GM18526 (cell line): ENCODE results near the gene LTBP1.

Experiments
- POLR2A ChIP-seq: IDR thresholded peaks from 3 replicates; pipeline ENCODE4 v1.6.1; 2011; ENCODE audit not compliant: insufficient read length; ENCODE audit errors: extremely low read depth

LTBP1 gene

DNA sequence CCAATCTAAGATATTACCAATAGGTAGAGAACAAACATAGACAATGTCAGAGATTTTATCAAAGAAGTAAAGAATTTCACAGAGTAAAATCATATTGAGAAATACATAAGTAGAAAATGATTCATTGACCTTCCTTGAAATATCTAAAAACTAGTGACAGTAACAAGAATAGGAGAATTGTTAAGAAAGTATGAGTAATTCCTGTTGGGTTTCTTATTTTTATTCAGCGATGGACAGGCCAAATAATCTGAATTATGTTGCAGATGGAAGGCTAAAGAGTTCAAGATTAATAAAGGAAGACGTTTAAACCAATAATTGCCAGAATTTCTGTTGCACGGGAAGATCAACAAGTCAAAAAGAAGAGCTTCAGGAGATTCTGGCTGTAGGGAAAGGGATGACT lies 366.3 kb downstream of the LTBP1 start:
- no peak for TF ChIP-seq POLR2A

DNA sequence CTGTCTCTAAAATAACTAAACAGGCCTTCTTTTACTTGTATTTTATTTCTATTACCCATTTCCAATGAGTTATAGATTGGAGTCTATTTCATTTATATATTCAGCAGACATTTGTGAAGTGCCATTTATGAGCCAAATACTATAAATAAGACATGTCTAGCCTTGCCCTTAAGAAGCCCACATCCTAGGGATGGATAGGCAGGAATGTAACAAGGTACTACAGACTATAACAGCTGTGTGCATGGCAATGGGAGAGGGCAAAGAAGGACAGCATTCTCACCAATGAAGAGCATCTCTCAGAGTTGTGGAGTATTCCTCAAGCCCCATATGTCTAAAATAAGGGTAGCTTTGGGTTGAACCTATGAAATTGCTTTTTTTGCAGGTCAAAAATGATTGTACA lies 367.8 kb downstream of the LTBP1 start:
- no peak for TF ChIP-seq POLR2A

DNA sequence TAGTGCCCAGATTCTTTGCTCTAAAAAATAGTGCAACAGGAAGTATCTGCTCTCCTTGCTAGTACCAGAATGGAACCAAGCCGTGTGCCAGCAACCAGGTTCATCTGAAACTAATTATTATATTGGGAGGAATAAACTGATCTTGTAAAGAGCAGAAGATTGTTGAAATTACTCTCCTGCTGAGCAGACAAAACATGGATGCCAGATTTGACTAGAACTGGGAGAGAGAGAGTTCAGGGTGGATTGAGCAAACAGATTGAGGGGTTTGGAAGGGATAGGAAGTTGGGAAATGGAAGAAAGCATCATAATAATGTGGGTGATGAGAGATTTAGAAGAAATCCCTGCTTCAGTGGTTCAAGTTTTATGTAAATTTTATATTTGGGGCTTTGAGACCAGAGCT lies 369.6 kb downstream of the LTBP1 start:
- no peak for TF ChIP-seq POLR2A

DNA sequence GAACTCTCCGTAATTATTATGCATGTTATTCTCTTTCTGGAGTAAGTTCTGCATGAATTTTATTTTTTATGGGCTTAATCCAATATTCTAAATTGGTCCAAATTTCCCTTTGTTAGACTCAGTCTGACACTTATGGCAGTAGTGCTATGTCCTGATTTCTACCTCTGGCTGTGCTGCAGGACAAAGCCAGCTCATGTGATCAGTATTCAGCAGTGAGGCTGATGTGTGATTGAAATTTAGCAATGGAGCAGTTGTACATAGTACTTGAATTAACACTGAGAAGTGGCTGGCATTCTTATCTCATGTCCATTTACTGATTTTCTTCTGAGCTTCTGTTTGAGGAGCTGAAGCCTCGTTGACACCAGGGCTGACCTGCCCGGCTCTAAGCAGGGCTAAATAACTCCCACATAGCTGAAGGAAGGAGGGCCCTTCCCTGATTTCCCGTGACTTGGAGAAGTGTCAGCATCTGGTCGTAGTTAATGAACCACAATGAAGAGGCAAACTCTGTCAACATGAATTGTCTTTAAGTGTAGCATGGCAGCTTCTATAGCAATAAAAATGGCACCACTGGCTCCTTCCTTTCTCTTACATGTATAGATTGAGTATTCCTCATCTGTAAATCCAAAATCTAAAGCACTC lies 370.7 kb downstream of the LTBP1 start:
- TF ChIP-seq POLR2A: no peak

DNA sequence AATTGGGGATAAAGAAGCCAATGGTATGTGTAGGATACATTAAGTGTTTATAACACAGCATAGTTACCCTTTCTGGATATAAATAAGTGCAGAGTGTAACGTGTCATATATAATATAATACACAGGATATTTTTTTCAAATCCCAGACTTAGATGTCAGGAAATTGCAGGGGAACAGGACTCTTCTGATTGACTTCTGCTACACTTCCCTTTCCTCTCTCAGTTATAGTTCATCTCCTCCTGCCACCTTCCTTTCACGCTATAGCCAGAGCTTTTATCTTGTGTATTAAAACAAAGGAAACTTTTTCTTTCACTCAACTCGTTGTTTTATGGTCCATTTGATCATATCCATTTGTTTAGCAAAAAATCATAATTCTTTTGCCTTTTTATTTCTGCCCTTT lies 371.7 kb downstream of the LTBP1 start:
- TF ChIP-seq POLR2A: no peak

DNA sequence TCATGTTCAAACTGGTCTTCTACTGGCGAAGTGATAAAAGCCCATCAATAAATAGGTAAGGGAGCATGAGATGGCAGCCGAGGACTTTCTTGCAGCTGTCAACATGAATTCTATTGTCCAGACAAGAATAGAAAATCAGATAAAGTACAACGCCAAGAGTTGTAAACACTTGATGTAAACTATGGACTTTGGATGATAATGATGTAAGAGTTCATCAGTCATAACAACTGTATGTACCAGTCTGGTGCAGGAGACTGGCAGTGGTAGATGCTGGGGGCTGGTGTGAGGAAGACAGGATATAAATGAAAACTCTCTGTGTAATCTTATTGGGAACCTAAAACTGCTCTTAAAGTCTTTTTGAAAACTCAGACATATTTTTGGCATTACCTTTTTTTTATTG lies 373.8 kb downstream of the LTBP1 start:
- no peak for TF ChIP-seq POLR2A

DNA sequence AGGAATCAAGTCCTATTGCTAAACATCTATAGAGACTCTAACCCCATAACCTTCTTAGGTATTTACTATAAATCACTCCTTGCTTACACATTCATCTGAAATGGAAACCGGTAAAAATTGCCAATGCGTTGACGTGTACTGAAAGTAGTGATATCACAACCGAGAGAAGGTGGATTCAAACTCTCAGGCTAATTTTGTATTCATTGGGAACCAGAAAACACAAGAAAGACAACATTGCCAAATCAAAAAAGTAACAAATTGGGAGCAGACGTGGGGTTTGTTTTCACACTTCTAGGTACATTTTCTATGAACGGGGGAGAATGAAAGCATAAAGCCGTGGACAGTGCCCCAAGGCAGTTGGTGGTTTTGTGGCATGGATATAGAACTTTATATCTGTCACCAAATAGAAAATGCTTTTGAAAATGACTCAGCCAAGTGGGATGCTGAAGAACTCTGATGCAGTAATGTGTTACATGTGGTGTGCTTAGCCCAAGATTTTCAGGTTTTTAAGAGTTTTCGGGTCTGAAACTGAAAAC lies 374.6 kb downstream of the LTBP1 start:
- no peak for TF ChIP-seq POLR2A

DNA sequence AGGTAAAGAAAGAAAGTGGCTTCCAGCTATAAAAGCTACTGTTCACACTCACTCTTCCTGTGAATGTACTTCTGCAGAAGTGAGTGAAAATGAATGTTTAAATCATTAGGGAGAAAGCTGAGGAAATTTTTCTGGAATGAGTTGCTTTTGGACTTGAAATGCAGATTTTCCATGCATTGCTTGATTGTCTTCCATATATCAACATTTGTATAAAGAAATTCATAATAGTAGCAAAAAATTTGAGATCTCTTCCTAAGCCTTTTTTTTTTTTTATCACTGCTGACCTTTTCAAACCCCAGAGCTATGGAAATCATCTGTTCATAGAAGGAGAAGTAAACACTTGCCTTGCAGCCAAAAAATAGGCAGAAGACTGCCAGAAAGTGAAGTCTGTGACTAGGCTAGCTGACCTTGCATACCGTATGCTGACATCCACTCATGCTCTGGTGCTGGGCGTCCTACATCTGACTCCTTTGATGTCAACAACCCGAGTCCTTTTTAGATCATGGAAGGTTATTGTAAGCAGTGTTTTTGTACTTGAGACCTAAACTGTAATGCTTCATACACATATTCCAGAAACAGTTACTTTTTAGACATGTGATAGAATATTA lies 375.2 kb downstream of the LTBP1 start:
- TF ChIP-seq POLR2A: no peak

DNA sequence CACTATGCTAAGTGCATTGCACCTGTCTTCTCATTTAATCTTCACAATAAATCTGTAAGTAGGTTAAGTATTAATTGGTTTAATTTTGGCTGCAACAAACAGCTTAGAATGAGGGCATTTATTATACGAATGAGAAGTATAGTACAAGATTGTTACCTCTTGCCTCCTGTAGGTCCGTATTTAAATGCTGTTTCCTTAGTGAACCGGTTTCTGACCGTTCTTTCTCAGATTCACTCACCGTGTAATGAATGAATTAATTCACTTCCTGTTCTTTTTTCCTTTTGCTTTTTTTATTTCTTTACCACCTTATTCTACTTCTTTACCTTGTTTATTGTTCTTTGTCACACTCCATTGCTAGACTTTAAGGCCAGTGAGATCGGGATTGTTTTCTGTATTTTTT lies 375.9 kb downstream of the LTBP1 start:
- no peak for TF ChIP-seq POLR2A

DNA sequence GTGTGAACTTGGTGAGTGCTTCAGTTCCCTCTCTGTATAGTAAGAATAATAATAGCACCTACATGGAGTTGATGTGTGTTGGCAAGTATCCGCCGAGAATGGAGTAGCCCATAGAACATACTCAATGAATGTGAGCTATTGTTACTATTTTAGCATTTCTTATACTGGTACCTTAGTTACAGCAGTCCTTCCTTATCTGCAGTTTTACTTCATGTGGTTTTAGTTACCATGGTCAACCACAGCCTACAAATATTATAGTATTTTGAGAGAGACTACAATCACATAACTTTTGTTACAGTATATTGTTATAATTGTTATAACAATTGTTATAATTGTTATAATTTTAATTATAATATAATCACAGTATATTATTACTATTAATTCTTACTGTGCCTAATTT lies 377.2 kb downstream of the LTBP1 start:
- no peak for TF ChIP-seq POLR2A

DNA sequence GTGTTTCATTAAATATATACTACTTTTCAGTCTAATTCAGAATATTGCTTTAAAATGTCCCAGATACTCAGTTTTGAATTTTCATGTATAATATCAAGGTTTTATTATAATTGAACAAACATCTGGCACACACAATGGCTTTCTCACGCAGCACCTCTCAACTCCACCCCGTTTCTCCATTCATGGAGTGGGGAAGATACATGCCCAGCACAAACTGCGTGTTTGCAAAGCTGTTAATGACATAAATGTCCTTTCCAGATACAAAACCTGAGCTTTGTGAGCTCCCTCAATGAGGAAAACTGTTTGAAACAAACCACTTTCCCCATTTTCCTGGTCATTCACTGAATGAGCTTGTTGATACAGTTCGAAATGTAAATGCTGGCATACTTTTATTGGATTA lies 379.3 kb downstream of the LTBP1 start:
- no peak for TF ChIP-seq POLR2A

DNA sequence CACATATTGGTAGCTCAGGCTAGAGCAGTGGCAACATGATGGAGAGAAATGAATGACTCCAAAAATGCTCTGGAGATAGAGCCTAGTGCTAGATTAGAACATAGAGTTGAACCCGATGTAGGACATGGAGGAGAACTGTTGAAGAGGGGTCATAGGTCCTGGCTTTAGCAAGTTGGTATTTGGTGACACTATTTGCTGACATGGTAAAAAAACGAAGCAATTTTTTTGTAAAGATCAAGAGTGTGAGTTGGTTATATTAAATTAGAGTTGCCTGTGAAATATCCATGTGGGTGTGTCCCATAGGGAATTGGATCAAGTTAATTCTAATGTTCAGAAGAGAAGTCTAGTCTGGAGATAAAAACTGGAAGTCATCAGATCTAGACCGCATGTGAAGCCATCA lies 386.7 kb downstream of the LTBP1 start:
- TF ChIP-seq POLR2A: no peak

DNA sequence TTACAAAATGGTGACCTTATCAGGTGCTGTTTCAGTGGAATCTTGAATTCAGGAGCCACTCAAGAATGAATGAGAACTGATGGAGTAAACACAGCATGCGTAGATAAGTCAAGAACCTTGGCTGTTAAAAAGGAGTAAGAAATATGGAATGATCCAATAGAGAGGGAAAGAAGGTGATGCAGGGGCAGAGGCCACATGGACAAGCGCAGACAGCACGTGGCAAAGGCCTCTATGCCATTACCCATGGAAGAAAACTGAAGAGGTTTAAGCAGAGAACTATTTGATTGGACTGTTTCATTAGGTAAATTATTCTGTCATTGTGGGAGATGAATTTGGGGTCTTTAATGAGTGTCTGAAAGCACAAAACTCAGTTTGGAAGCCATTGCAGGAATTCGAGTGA lies 387.3 kb downstream of the LTBP1 start:
- no peak for TF ChIP-seq POLR2A

DNA sequence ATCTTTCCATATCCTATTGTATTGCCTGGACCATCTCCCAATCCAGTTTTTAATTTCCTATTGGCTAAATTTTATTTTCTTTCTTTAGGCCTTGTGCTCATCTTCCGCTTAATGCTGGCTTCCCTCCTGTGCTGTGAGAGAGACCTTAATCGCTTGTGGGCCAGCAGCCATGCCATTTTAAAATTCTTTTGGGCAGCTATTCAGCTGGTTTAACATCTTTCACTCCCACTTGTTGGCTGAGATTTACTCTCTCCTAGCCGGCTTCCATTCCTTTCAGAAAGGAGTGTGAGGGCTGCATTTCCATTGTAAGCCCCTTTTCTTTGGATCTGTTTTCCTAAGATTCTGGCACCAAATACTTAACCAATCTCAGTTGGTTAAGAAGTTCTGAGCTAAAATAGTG lies 388.8 kb downstream of the LTBP1 start:
- no peak for TF ChIP-seq POLR2A

DNA sequence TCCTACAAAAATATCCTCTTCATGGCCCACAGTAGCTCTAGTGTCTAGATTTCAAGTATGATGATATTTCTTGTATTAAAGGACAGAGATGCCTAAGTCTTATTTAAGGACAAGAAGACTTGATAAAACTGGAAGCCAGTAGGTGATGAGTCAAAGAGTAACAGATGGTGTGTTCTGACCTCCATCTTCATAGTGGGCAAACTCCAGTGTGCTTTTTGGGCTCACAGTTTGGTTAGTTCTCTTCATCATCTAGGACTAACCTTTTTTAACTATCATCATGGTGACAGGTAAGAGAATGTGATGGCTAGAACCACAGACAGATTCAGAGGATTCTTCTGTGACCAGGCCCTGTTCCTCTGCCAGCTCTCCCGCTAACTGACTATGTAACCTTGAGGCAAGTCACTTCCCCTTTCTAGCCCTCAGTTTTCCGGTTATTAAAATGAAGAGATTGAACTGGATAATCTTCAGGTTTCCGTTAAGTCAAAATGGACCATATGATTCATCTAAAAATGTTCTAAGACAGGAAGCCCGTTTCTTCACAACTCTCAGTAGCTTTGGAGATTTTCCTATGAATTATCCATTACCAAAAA lies 389.4 kb downstream of the LTBP1 start:
- no peak for TF ChIP-seq POLR2A

DNA sequence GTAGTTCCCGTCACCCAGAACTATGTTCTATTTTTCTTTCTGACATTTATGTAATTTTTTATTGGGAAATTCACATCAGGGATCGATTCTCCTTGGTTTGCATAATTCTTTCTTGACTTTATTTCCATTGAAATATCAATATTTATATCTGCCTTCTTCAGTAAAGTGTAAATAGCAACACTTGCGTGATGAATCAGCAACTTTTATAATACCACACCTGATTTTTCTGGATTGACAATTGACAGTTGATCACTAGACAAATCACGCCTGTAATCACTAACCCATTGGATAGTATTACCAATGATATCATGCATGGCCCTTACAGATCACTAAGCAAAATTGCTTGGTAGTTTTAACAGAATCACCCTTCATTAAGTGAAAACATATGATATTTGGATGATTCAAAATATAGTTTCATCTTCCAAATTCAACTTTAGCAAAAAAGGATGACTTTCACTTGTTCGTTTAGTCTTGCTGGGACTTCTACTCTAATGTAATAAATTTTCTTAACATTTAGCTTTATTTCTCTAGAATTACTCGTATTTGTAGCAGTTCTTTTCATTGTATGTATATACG lies 390.7 kb downstream of the LTBP1 start:
- no peak for TF ChIP-seq POLR2A

DNA sequence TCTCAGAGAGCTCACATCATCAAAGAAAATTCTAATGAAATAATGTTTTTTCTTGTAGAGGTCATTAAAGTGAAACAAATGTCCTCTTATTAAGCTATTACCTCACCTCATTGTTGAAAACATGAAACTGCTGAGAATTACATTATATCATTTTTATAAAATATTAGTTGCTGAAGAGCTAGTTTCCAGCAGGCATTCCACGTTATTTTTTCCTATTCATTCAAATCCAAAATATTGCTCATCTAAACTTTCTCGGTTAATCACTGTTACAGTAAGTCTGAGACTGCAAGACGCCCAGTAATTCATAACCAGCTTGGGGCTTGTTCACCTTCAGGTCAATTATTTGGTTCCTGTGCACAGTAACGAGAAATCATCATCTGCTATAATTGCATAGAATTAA lies 391.2 kb downstream of the LTBP1 start:
- TF ChIP-seq POLR2A: no peak

DNA sequence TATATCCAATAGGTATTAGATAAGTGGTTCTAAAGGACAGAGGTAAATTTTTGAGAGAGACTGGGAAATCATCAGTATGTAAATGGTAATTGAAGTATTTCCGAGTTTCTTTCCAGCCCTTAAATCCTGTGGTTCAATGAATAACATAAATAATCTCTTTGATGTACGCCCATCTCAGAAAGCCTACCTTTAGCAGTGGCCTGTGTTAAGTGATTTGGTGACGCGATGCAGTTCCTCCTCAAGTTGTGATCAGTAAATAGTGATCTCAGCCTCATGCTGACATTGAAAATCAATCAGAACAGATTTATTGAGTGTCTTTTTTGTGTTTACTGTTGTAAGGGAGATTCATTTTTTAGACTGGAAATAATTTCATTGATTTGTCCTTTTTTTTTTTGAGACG lies 392.5 kb downstream of the LTBP1 start:
- no peak for TF ChIP-seq POLR2A
